ENCODE data around the gene ERRFI1. TPM values are rescaled to one million over a fixed set of nuclear protein-coding genes. Genes with fewer than 3 reads are reported as not detected.
"Not testable (repeated sequence)": the region's sequence is repeated elsewhere in the genome, so short reads cannot be mapped to it uniquely, and the experiment has no call there.

ERRFI1 gene
- total RNA-seq, 2 donors from 2014 or later: 2.6 to 3.3 TPM

DNA sequence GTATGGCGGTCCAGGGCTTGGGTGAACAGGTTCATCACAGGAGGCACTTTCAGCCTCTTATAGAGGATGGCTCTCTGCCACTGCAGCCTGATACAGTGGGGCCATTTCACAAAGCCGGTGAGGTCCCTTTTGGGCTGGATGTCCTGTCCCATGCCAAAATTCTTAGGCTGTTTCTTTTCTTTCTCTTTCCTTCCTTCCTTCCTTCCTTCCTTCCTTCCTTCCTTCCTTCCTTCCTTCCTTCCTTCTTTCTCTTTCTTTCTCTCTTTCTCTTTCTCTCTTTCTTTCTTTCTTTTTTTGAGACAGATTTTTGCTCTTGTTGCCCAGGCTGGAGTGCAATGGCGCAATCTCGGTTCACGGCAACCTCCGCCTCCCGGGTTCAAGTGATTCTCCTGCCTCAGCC lies 31.7 kb upstream of the ERRFI1 start:
- H3K4me3 Mint-ChIP-seq; H3K9me3 Mint-ChIP-seq; H3K36me3 Mint-ChIP-seq (ENCODE audit: insufficient read depth in 2 of 2); ATAC-seq (replicated peaks in 1 of 2); H3K27ac Mint-ChIP-seq; H3K4me1 Mint-ChIP-seq (ENCODE audit: low read depth); DNase-seq: not testable (repeated sequence)
- peaks cover 14% of the 10 kb centered on the region for H3K27me3 Mint-ChIP-seq (ENCODE audit: low read depth)

GRCh38 chr1:8055973-8056372 lies 29.9 kb upstream of the ERRFI1 start:
- ATAC-seq (replicated peaks in 1 of 2): no peak
- Mint-ChIP-seq H3K9me3 (no peaks in the 10 kb centered on the region), H3K4me3 (no peak overlapping the region), H3K27ac (no peak overlapping the region), H3K27me3 (ENCODE audit: low read depth) (peaks cover 14% of the 10 kb centered on the region), H3K36me3 (ENCODE audit: insufficient read depth in 2 of 2) (no peaks in the 10 kb centered on the region), H3K4me1 (ENCODE audit: low read depth) (peaks cover 4% of the 10 kb centered on the region)
- DNase-seq: no peak

- H3K4me1 Mint-ChIP-seq (ENCODE audit: low read depth): peaks cover 4% of the 10 kb centered on the region
- no peaks in the 10 kb centered on the region for H3K36me3 Mint-ChIP-seq (ENCODE audit: insufficient read depth in 2 of 2)
- DNase-seq (no peak), ATAC-seq (replicated peaks in 1 of 2) (no peak)
- H3K9me3 Mint-ChIP-seq: no peaks in the 10 kb centered on the region
- H3K27me3 Mint-ChIP-seq (ENCODE audit: low read depth): peaks cover 14% of the 10 kb centered on the region
- no peak overlapping the region for H3K27ac Mint-ChIP-seq
- no peak overlapping the region for H3K4me3 Mint-ChIP-seq
Observed at GRCh38 chr1:8053878-8054567, 27.9 kb upstream of the ERRFI1 start.

GRCh38 chr1:8051650-8052049 lies 25.5 kb upstream of the ERRFI1 start:
- H3K4me1 Mint-ChIP-seq (ENCODE audit: low read depth): peaks cover 22% of the 10 kb centered on the region
- no peaks in the 10 kb centered on the region for H3K36me3 Mint-ChIP-seq (ENCODE audit: insufficient read depth in 2 of 2)
- peaks cover 8% of the 10 kb centered on the region for H3K27me3 Mint-ChIP-seq (ENCODE audit: low read depth)
- DNase-seq (no peak), ATAC-seq (replicated peaks in 1 of 2) (no peak)
- no peaks in the 10 kb centered on the region for H3K9me3 Mint-ChIP-seq
- no peak overlapping the region for H3K4me3 Mint-ChIP-seq
- no peak overlapping the region for H3K27ac Mint-ChIP-seq

DNA sequence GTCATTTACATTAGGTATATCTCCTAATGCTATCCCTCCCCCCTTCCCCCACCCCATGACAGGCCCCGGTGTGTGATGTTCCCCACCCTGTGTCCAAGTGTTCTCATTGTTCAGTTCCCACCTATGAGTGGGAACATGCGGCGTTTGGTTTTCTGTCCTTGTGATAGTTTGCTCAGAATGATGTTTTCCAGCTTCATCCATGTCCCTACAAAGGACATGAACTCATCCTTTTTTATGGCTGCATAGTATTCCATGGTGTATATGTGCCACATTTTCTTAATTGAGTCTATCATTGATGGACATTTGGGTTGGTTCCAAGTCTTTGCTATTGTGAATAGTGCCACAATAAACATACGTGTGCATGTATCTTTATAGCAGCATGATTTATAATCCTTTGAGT lies 23.1 kb upstream of the ERRFI1 start:
- H3K4me1 Mint-ChIP-seq (ENCODE audit: low read depth): peaks cover 34% of the 10 kb centered on the region
- H3K9me3 Mint-ChIP-seq; H3K4me3 Mint-ChIP-seq; DNase-seq; H3K36me3 Mint-ChIP-seq (ENCODE audit: insufficient read depth in 2 of 2); ATAC-seq (replicated peaks in 1 of 2); H3K27me3 Mint-ChIP-seq (ENCODE audit: low read depth); H3K27ac Mint-ChIP-seq: not testable (repeated sequence)

GRCh38 chr1:8047686-8048445 lies 21.8 kb upstream of the ERRFI1 start:
- Mint-ChIP-seq H3K27me3 (ENCODE audit: low read depth) (no peaks in the 10 kb centered on the region), H3K27ac (peak overlapping the region; percentile 46), H3K9me3 (no peaks in the 10 kb centered on the region), H3K36me3 (ENCODE audit: insufficient read depth in 2 of 2) (peaks cover 0 to 2% of the 10 kb centered on the region in 2 donors), H3K4me3 (peak overlapping the region in 1 of 2 donors; percentile 65), H3K4me1 (ENCODE audit: low read depth) (peaks cover 34% of the 10 kb centered on the region)
- DNase-seq: no peak
- ATAC-seq (replicated peaks in 1 of 2): no peak

DNA sequence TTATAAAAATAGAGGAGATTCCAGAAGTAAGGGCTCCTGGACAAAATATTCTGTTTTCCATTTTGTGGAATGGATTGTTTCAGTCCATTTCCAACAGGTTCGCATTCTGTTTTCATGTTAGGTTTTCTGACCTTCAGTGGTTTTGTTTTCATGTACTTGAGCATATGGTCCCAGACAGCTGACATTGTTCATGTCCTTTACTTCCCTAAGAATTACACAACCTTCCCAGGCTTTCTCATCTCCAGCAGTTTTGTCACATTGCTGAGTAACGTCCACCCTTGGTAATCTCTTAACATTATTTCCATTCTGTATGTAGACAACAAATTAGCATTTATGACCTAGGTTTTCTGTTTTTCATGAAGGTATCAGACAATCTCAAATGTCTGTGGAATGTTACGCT lies 21.0 kb upstream of the ERRFI1 start:
- Mint-ChIP-seq H3K4me3 (no peak overlapping the region), H3K27me3 (ENCODE audit: low read depth) (no peaks in the 10 kb centered on the region), H3K4me1 (ENCODE audit: low read depth) (peaks cover 34% of the 10 kb centered on the region), H3K27ac (no peak overlapping the region), H3K36me3 (ENCODE audit: insufficient read depth in 2 of 2) (peaks cover 2 to 3% of the 10 kb centered on the region in 2 donors), H3K9me3 (peaks cover 1 to 2% of the 10 kb centered on the region in 2 donors)
- DNase-seq (no peak), ATAC-seq (replicated peaks in 1 of 2) (no peak)

DNA sequence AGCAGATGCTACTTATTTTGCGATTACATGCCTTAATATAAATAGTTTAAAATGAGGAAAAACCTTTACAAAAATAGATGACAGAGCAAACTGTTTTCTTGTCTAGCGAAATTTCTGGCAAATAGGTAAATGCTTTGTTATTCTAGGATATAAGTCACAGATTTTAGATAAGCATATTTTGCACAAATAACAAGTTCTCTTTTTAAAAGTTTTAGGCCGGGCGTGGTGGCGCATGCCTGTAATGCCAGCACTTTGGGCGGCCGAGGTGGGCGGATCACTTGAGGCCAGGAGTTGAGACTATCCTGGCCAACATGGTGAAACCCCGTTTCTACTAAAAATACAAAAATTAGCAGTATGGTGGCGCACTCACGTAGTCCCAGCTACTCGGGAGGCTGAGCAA lies 20.3 kb upstream of the ERRFI1 start:
- DNase-seq (no peak), ATAC-seq (replicated peaks in 1 of 2) (no peak)
- Mint-ChIP-seq H3K4me3 (peak overlapping the region; percentile 36 to 48), H3K4me1 (ENCODE audit: low read depth) (peaks cover 34% of the 10 kb centered on the region), H3K27me3 (ENCODE audit: low read depth) (no peaks in the 10 kb centered on the region), H3K9me3 (peaks cover 2 to 5% of the 10 kb centered on the region in 2 donors), H3K36me3 (ENCODE audit: insufficient read depth in 2 of 2) (peaks cover 4 to 6% of the 10 kb centered on the region in 2 donors), H3K27ac (no peak overlapping the region)

DNA sequence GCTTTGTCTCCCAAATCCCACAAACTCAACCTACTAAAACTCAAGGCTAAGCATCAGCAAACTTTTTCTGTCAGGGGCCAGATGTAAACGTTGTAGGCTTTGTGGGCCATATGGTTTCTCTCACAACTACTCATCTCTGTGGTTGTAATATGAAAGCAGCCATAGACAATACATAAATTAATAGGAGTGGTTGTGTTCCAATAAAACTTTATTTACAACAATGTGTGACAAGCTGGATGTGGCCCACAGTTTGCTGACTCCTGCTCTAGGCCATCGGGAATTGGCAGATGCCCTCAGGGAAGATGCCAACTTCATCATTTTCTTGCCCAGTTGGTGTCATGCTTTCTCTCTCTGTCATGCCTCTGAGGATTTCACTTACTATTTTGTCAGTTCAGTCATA lies 17.5 kb upstream of the ERRFI1 start:
- ATAC-seq (replicated peaks in 1 of 2) (no peak), DNase-seq (no peak)
- Mint-ChIP-seq H3K4me1 (ENCODE audit: low read depth) (peaks cover 34% of the 10 kb centered on the region), H3K27me3 (ENCODE audit: low read depth) (no peaks in the 10 kb centered on the region), H3K4me3 (no peak overlapping the region), H3K36me3 (ENCODE audit: insufficient read depth in 2 of 2) (peaks cover 4 to 6% of the 10 kb centered on the region in 2 donors), H3K9me3 (peaks cover 5 to 6% of the 10 kb centered on the region in 2 donors), H3K27ac (no peak overlapping the region)

DNA sequence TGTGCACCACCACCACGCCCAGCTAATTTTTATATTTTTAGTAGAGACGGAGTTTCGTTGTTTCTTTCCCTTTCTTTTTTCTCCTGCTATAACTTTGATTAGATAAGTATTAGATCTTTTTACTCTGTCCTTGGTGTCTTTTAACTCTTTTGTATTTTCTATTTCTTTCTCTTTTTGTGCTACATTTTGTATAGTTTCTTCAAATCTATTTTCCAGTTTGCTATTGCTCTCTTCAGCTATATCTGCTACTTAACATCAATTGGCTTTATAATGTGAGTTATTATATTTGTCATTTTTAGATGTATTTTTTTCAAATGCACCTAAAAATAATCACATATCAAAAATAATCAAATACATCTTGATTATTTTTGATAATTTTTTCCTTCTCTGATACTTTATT lies 16.0 kb upstream of the ERRFI1 start:
- peaks cover 21% of the 10 kb centered on the region for H3K4me1 Mint-ChIP-seq (ENCODE audit: low read depth)
- DNase-seq: no peak

GRCh38 chr1:8040586-8040985 lies 14.5 kb upstream of the ERRFI1 start:
- Mint-ChIP-seq H3K9me3 (peaks cover 5 to 6% of the 10 kb centered on the region in 2 donors), H3K4me3 (no peak overlapping the region)
- ATAC-seq (replicated peaks in 1 of 2): no peak

More for the DNA sequence above, 16.0 kb upstream of the ERRFI1 start:
- no peak overlapping the region for H3K4me3 Mint-ChIP-seq
- H3K27me3 Mint-ChIP-seq (ENCODE audit: low read depth): no peaks in the 10 kb centered on the region
- peaks cover 5 to 6% of the 10 kb centered on the region in 2 donors for H3K9me3 Mint-ChIP-seq
- peaks cover 4 to 6% of the 10 kb centered on the region in 2 donors for H3K36me3 Mint-ChIP-seq (ENCODE audit: insufficient read depth in 2 of 2)
- ATAC-seq (replicated peaks in 1 of 2): no peak
- no peak overlapping the region for H3K27ac Mint-ChIP-seq

DNA sequence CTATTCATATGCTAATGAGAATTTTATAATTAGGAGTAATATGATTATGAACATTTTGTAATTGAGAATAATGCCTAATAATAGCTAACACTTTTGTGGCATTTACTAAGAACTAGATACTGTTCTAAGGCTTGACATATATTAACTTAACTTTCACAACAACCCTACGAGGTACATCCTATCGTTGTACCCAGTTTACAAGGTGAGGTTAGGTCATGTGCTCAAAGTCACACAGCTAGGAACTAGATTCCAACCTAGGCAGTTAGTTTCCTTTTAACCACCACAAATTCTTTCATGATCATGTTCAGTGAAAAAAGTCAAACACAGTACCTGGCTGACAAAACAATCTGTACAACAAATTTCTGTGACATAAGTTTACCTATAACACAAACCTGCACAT lies 13.0 kb upstream of the ERRFI1 start:
- H3K27ac Mint-ChIP-seq: no peak overlapping the region

More at GRCh38 chr1:8040586-8040985, 14.5 kb upstream of the ERRFI1 start:
- peaks cover 4 to 6% of the 10 kb centered on the region in 2 donors for H3K36me3 Mint-ChIP-seq (ENCODE audit: insufficient read depth in 2 of 2)
- H3K27me3 Mint-ChIP-seq (ENCODE audit: low read depth): peaks cover 6% of the 10 kb centered on the region
- DNase-seq: no peak
- H3K27ac Mint-ChIP-seq: no peak overlapping the region
- peaks cover 5% of the 10 kb centered on the region for H3K4me1 Mint-ChIP-seq (ENCODE audit: low read depth)

GRCh38 chr1:8035289-8035688 lies 9.2 kb upstream of the ERRFI1 start:
- no peak overlapping the region for H3K27ac Mint-ChIP-seq
- H3K4me1 Mint-ChIP-seq (ENCODE audit: low read depth): no peaks in the 10 kb centered on the region
- DNase-seq (no peak), ATAC-seq (replicated peaks in 1 of 2) (no peak)
- H3K9me3 Mint-ChIP-seq: no peaks in the 10 kb centered on the region
- H3K27me3 Mint-ChIP-seq (ENCODE audit: low read depth): peaks cover 6% of the 10 kb centered on the region
- no peak overlapping the region for H3K4me3 Mint-ChIP-seq
- H3K36me3 Mint-ChIP-seq (ENCODE audit: insufficient read depth in 2 of 2): no peaks in the 10 kb centered on the region

More for the DNA sequence above, 13.0 kb upstream of the ERRFI1 start:
- Mint-ChIP-seq H3K4me1 (ENCODE audit: low read depth) (no peaks in the 10 kb centered on the region), H3K36me3 (ENCODE audit: insufficient read depth in 2 of 2) (peaks cover 4 to 6% of the 10 kb centered on the region in 2 donors), H3K9me3 (peaks cover 5 to 6% of the 10 kb centered on the region in 2 donors), H3K27me3 (ENCODE audit: low read depth) (peaks cover 6% of the 10 kb centered on the region), H3K4me3 (no peak overlapping the region)
- DNase-seq (no peak), ATAC-seq (replicated peaks in 1 of 2) (no peak)
